ENCODE data around the gene GTPBP8. TPM values are rescaled to one million over a fixed set of nuclear protein-coding genes. Genes with fewer than 3 reads are reported as not detected.

The GTPBP8 gene
- total RNA-seq, 1 donor from 2014 or later, result 25.7 TPM

DNA sequence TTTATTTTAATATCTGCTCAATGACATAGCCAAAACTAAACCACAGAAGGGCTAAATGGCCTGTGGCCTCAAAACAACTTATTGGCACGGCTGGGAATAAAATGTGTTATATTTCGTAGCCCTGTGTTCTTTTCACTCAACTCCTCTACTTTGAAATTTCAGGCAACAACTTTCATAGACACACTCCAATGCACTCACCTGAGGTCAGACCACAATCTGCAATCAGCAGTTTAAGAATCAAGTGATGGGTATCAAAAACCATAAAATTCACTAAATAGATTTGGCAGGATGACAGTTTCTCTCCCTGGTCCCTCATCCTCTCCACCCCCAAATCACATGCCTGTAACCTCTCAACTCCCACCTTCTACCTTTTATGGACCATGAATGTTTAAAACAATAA is 13.8 kb upstream of the GTPBP8 start:
- no peaks in the 10 kb centered on the region for H3K9me3 ChIP-seq (ENCODE audit: insufficient read depth, low read depth, low read length)
- Mint-ChIP-seq H3K9me3 (ENCODE audit: unreplicated experiment) (no peaks in the 10 kb centered on the region), H3K36me3 (ENCODE audit: low read depth, unreplicated experiment) (no peaks in the 10 kb centered on the region), H3K27me3 (ENCODE audit: low read depth, unreplicated experiment) (peaks cover 3% of the 10 kb centered on the region), H3K4me1 (ENCODE audit: low read depth, unreplicated experiment) (peaks cover 5% of the 10 kb centered on the region), H3K4me3 (ENCODE audit: unreplicated experiment) (no peak overlapping the region), H3K27ac (ENCODE audit: unreplicated experiment) (no peak overlapping the region)
- no peak for TF ChIP-seq EZH2 (IDR thresholded peaks at IDR 0.05; ENCODE audit: insufficient read depth, low read length)
- TF ChIP-seq, protein P1, sequence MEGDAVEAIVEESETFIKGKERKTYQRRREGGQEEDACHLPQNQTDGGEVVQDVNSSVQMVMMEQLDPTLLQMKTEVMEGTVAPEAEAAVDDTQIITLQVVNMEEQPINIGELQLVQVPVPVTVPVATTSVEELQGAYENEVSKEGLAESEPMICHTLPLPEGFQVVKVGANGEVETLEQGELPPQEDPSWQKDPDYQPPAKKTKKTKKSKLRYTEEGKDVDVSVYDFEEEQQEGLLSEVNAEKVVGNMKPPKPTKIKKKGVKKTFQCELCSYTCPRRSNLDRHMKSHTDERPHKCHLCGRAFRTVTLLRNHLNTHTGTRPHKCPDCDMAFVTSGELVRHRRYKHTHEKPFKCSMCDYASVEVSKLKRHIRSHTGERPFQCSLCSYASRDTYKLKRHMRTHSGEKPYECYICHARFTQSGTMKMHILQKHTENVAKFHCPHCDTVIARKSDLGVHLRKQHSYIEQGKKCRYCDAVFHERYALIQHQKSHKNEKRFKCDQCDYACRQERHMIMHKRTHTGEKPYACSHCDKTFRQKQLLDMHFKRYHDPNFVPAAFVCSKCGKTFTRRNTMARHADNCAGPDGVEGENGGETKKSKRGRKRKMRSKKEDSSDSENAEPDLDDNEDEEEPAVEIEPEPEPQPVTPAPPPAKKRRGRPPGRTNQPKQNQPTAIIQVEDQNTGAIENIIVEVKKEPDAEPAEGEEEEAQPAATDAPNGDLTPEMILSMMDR (IDR thresholded peaks at IDR 0.05; ENCODE audit: insufficient read depth, low read depth, low read length), result no peak
- H3K27ac ChIP-seq (ENCODE audit: low read depth, low read length), result no peak overlapping the region
- FAIRE-seq (no peak), DNase-seq (ENCODE audit: low read depth) (no peak)
- H3K27me3 ChIP-seq (ENCODE audit: insufficient read depth, low read length), result no peaks in the 10 kb centered on the region
- no peak overlapping the region for H3K9ac ChIP-seq (ENCODE audit: low read length)
- H3K36me3 ChIP-seq (ENCODE audit: insufficient read depth, low read length), result no peaks in the 10 kb centered on the region
- no peak overlapping the region for H2AFZ ChIP-seq (ENCODE audit: low read depth, low read length)
- H4K20me1 ChIP-seq (ENCODE audit: insufficient read depth, low read length), result no peaks in the 10 kb centered on the region
- H3K4me3 ChIP-seq (ENCODE audit: insufficient read depth, low read depth, low read length), result no peak overlapping the region
- no peaks in the 10 kb centered on the region for H3K4me1 ChIP-seq (ENCODE audit: insufficient read depth, low read length)
- H3K79me2 ChIP-seq (ENCODE audit: insufficient read depth, low read length), result no peaks in the 10 kb centered on the region
- no peak overlapping the region for H3K4me2 ChIP-seq (ENCODE audit: low read length)

DNA sequence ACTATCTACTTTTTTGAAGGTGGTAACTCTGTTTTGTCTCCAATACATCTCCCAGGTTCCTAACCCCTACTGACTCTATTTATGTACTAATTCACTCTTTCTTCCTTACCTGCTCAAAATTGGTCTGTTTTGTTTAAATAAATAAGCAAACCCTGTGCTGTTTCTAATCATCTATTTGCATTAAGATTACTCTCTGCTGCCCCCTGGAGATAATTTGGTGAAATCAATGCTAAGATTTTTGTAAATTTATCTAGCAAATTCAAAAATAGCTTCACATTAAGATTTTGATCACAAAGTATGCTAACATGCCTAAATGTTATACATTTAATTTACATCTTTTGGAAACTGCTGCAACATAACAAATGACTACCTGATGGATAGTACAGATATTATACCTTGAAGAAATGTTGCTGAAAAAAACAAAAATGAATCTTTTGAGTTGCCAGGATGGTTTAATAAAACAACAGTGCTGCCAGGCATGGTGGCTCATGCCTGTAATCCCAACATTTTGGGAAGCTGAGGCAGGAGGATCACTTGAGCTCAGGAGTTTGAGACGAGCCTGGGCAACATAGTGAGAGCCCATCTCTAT is 11.4 kb upstream of the GTPBP8 start:
- Histone ChIP-seq H3K9ac (ENCODE audit: low read length) (no peak overlapping the region), H3K27me3 (ENCODE audit: insufficient read depth, low read length) (no peaks in the 10 kb centered on the region), H3K9me3 (ENCODE audit: insufficient read depth, low read depth, low read length) (no peaks in the 10 kb centered on the region), H3K27ac (ENCODE audit: low read depth, low read length) (no peak overlapping the region), H4K20me1 (ENCODE audit: insufficient read depth, low read length) (no peaks in the 10 kb centered on the region), H2AFZ (ENCODE audit: low read depth, low read length) (no peak overlapping the region), H3K79me2 (ENCODE audit: insufficient read depth, low read length) (no peaks in the 10 kb centered on the region), H3K4me2 (ENCODE audit: low read length) (no peak overlapping the region), H3K4me1 (ENCODE audit: insufficient read depth, low read length) (no peaks in the 10 kb centered on the region), H3K36me3 (ENCODE audit: insufficient read depth, low read length) (no peaks in the 10 kb centered on the region), H3K4me3 (ENCODE audit: insufficient read depth, low read depth, low read length) (no peak overlapping the region)
- TF ChIP-seq EZH2 (IDR thresholded peaks at IDR 0.05; ENCODE audit: insufficient read depth, low read length), result no peak
- TF ChIP-seq, protein P1 (IDR thresholded peaks at IDR 0.05; ENCODE audit: insufficient read depth, low read depth, low read length), result peak; percentile 73
- H3K36me3 Mint-ChIP-seq (ENCODE audit: low read depth, unreplicated experiment), result no peaks in the 10 kb centered on the region
- DNase-seq (ENCODE audit: low read depth) (peak; percentile 12), FAIRE-seq (peak; percentile 17)
- H3K27me3 Mint-ChIP-seq (ENCODE audit: low read depth, unreplicated experiment), result peaks cover 3% of the 10 kb centered on the region
- H3K27ac Mint-ChIP-seq (ENCODE audit: unreplicated experiment), result no peak overlapping the region
- H3K4me3 Mint-ChIP-seq (ENCODE audit: unreplicated experiment), result no peak overlapping the region
- peaks cover 5% of the 10 kb centered on the region for H3K4me1 Mint-ChIP-seq (ENCODE audit: low read depth, unreplicated experiment)
- no peaks in the 10 kb centered on the region for H3K9me3 Mint-ChIP-seq (ENCODE audit: unreplicated experiment)

DNA sequence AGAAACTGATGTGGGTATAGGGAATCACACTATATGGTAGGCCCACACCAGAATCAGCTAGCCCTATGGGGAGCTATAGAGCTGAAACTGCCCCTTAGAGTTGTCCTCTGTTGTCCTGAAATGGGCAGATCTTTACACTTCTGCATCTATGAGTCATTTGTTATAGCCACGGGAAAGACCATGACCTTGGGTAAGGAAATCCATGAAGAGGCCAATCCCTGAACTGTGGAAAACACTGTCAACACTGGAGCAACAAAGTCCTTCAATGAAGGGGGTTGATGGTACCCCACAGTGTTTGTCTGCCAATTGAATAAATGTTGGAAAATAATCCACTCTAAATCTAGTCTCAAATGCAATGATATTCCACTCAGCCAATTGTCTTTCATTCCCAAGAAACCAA is 10.7 kb upstream of the GTPBP8 start:
- no peaks in the 10 kb centered on the region for H3K27me3 ChIP-seq (ENCODE audit: insufficient read depth, low read length)
- no peak overlapping the region for H3K4me3 ChIP-seq (ENCODE audit: insufficient read depth, low read depth, low read length)
- no peaks in the 10 kb centered on the region for H3K79me2 ChIP-seq (ENCODE audit: insufficient read depth, low read length)
- peaks cover under 1% of the 10 kb centered on the region for H3K27me3 Mint-ChIP-seq (ENCODE audit: low read depth, unreplicated experiment)
- DNase-seq (ENCODE audit: low read depth), result no peak
- H3K4me1 Mint-ChIP-seq (ENCODE audit: low read depth, unreplicated experiment), result peaks cover 5% of the 10 kb centered on the region
- no peak overlapping the region for H3K4me2 ChIP-seq (ENCODE audit: low read length)
- H3K36me3 ChIP-seq (ENCODE audit: insufficient read depth, low read length), result no peaks in the 10 kb centered on the region
- H2AFZ ChIP-seq (ENCODE audit: low read depth, low read length), result no peak overlapping the region
- H3K9me3 ChIP-seq (ENCODE audit: insufficient read depth, low read depth, low read length), result no peaks in the 10 kb centered on the region
- H3K27ac ChIP-seq (ENCODE audit: low read depth, low read length), result no peak overlapping the region
- no peak overlapping the region for H3K9ac ChIP-seq (ENCODE audit: low read length)
- no peak for FAIRE-seq
- no peaks in the 10 kb centered on the region for H3K36me3 Mint-ChIP-seq (ENCODE audit: low read depth, unreplicated experiment)
- TF ChIP-seq EZH2 (IDR thresholded peaks at IDR 0.05; ENCODE audit: insufficient read depth, low read length), result no peak
- TF ChIP-seq, protein P1 (IDR thresholded peaks at IDR 0.05; ENCODE audit: insufficient read depth, low read depth, low read length), result no peak
- no peaks in the 10 kb centered on the region for H4K20me1 ChIP-seq (ENCODE audit: insufficient read depth, low read length)
- H3K9me3 Mint-ChIP-seq (ENCODE audit: unreplicated experiment), result no peaks in the 10 kb centered on the region
- H3K4me3 Mint-ChIP-seq (ENCODE audit: unreplicated experiment), result no peak overlapping the region
- no peaks in the 10 kb centered on the region for H3K4me1 ChIP-seq (ENCODE audit: insufficient read depth, low read length)
- H3K27ac Mint-ChIP-seq (ENCODE audit: unreplicated experiment), result no peak overlapping the region

All from astrocyte (in vitro differentiated cells and primary cell).